GM21526 (cell line): ENCODE measurements around the gene MYOT.

Experiments used
- ATAC-seq: cut with Tn5 transposase; IDR thresholded peaks from one replicate; pipeline ENCODE4 v1.9.1; 2021; ENCODE audit warnings: moderate library complexity; ENCODE audit not compliant: unreplicated experiment, low FRiP score

MYOT gene

DNA sequence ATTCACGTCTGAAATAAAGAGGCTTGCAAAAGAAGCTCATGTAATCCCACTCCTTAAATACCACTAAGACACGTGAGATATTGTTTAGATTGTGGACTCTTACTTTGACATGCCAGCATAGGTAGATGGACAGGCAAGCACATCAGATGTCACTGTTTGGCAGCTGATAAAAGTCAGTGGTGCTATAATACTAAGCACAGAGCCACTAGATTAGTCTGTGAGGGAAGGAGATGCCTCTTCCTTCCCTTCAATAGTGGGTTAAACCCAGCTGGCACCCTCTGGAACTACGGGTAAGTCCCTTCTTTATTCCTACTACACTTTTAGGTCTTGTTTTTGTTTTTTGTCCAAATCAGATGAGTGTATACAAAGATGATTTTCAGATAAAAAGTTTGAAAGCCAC lies at the start of gene MYOT:
Gene MYOT, plus strand, starts transcription at position 197 of the 400 bp plus-strand sequence. CDS start 2,792 bp downstream, outside the sequence.
- ATAC-seq = no peak

GRCh38 chr5:137819766-137820165 lies 47.9 kb upstream of the MYOT start:
- no peak for ATAC-seq

GRCh38 chr5:137822158-137822764 lies 45.4 kb upstream of the MYOT start:
- no peak for ATAC-seq

- no peak for ATAC-seq
Observed at GRCh38 chr5:137822984-137823383, 44.7 kb upstream of the MYOT start.

DNA sequence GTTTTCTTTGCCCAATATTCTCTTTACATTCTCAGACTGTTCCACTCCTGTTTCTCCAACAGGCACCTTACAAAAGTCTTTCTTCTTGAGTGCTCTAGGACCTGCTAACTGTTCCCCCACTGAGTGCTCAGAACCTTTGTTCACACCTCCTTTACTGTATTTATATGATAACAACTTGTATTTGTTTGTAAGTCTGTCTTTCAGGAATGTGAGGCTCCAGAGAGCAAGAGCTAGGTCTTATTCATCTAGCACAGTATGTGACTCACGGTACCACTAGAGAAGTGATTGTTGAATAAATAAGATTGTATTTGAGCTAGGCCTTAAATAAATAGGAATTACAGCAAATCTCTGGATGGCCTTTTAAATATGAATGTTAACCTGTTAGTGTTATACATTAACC lies 42.5 kb upstream of the MYOT start:
- no peak for ATAC-seq

DNA sequence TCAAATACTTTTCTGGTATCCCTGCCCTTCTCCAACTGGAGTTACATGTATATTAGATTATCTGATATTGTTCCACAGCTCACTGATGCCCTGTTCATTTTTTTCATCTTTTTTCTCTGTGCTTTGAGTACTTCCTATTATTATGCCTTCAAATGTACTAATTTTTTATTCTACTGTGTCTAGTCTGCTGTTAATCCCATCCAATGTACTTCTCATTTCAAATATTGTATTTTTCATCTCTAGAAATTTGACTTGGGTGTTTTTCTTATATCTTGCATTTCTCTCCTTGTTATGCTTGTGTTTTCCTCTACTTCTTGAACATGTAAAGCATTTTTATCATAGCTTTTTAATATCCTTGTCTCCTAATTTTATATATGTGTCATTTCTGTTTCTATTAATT lies 41.6 kb upstream of the MYOT start:
- no peak for ATAC-seq

DNA sequence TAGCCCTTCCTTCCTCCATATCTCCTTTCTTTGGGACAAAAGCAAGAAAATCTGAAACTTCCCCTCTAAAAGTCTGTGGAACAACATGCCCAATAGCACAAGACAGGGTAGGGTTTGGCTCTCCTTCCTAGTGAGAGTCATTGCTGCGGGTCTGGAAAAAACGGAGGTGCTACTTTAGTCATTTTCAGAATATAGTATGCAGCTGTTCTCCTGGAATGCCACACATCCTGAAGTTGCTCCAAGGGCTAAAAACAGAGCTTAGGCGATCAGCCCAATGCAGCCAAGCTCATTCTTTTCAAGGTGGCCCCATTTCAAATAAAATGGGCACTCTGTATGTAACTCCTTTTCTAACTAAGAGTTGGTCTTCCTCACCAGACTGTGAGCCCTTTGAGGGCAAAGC lies 39.5 kb upstream of the MYOT start:
- ATAC-seq = no peak

DNA sequence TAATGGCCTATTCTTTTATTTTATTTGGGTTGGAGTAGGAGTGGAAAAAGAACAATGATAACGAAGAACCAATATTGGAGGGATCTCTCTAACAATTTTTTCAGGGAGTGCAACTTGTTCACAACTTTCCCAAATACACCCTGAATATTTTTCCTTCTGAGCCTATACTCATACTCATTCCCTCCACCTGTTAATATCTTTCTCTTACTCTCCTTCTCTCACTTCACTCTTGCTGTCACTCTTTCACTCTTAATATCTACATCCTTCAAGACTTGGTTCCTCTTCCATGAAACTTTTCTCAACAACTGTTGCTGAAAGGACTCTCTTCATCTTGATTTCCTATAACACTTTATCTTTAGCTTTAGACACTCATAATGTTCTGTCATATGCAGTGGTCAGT lies 39.0 kb upstream of the MYOT start:
- ATAC-seq = no peak

DNA sequence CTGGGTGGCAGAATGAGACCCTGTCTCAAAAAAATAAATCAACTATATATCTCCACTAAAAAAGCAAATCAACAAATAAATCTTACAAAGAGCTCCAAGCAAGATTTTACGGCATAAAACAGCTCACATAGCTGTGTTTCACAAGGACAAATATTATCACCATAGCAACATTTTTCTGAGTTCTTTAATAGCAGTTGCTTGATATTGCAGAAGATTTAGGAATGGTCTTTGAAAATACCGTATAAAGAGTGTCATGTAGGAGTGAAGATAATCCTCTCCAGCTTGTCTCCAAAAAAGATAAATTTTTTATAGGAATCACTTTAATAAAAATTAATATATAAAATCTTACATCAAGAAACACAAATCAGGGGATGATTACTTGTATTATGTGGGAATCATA lies 36.6 kb upstream of the MYOT start:
- ATAC-seq = no peak

- ATAC-seq = no peak
Observed at GRCh38 chr5:137831526-137831925, 36.1 kb upstream of the MYOT start.

DNA sequence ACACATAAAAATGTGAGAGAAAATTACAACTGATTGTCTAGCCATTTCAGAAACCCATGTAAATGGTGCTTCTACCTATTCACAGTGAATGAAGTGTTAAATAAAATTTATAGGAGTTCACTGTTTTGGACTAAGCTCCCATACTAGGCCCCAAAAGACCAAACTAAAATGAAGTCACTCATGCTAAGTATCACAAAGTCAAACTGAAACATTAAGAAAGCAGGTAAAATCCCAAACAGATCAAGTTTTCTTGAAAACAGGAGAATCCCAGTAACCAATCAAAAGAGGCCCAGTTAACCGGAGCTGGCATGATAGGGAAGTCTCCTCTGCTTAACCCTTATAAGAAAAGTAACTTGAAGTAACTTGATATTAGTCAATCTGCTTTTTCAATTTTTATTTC lies 35.2 kb upstream of the MYOT start:
- no peak for ATAC-seq

- no peak for ATAC-seq
Observed at GRCh38 chr5:137833463-137833862, 34.2 kb upstream of the MYOT start.

- no peak for ATAC-seq
Observed at GRCh38 chr5:137834498-137835049, 33.1 kb upstream of the MYOT start.

DNA sequence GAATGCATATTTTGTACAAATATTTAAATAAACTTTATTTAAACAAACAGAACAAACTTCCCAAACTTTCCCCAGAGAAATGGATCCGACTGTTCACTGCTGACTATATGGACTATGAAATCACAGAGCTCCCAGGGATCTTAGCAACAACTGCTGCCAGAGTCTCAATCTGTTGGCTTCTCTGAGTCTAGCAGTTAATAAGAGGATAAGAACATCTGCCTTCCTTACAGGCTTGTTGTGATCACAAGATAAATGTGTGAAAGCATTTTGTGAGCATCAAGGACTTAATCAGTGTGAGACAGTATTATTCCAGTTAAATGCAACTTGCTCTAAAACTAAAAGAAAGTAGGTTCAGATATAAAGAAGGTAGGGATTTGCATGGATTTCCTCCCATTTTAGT lies 31.4 kb upstream of the MYOT start:
- ATAC-seq = no peak

- no peak for ATAC-seq
Observed at GRCh38 chr5:137836997-137837396, 30.7 kb upstream of the MYOT start.

GRCh38 chr5:137837491-137838394 lies 29.9 kb upstream of the MYOT start:
- no peak for ATAC-seq

DNA sequence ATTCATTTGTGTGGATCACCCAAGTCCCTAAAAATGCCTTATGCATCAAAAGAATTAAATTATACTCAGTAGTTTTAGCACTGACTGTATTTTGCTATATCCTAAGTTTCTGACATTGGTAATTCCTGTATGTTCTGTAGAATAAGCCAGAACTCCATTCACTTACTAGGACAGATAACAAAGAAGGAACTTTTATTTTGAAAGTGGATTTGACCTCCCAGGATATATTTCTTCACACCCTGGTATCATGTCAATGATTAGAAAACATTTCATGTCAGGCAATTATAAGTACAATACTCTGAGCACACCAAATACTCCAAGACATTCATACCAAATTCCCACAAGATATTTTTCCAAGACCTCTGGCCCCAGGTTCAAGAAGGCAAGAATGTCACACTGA lies 28.7 kb upstream of the MYOT start:
- no peak for ATAC-seq

- ATAC-seq = no peak
Observed at GRCh38 chr5:137842296-137842695, 25.4 kb upstream of the MYOT start.

DNA sequence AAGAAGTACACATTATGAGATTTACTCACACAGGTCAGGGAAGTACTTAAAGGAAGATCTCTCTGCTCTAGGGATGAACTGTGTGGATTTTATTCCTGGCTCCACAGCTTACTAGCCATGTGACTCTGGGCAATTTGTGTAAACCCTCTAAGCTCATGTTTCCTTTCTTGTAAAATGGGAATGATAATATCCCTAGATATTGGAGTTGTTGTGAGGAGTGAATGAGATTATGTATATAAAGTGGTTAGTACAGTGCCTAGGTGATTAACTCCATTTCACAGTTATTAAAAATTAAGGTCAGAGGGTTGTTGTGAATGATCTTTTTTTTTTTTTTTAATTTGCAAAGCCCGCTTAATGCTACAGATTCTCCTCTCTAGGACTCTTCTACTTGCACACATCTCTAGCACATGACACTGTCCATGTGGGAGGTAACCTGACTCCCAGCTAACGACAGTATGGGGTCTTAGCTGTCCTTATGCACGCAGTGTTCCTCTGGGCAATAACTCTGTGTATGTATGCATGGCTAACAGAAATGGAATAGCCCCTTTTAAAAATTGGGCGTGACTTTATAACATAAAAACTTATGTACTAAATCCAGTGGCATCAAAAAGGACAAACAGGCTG lies 23.9 kb upstream of the MYOT start:
- no peak for ATAC-seq

DNA sequence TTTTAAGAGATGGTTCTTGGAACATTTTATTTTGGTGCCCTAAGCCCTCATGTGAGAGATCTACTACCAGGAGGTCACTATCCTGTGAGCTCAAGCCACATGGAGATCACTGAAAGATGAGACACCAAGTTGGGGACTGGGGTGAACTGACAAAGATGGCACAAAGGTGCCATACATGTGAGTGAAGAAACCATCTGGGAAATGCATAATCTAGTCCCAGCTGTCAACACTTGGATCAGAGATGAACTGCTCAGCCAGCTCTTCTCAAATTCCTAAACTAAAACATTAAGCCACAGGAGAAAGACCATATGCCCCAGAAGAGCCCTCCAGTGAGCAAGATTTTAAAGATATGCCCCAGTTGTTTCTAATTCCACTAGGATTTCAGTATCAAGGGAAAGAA lies 22.2 kb upstream of the MYOT start:
- no peak for ATAC-seq

DNA sequence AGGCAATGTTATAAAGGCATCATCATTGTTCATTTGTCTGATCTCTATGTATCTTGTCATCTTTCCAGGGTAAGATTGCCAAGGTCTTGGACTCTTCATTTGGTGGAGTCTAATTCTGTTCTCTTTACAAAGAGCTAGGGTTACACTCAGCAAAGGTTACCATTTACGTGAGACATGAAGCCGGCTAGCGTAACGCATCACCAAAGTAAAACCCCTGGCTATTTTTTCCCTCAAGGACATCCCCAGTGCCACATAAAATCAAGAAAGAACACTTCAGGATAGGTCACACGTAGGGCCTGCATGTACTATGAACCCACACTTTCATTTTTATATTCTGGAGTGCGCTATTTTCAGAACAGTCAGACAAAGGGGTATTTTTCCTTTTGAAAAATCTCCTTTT lies 20.0 kb upstream of the MYOT start:
- ATAC-seq = no peak
